K562 (cell line): ENCODE measurements around the gene GCNA. TPM values are rescaled to one million over a fixed set of nuclear protein-coding genes. Genes with fewer than 3 reads are reported as not detected.

ENCODE experiments used
- ATAC-seq: fragments of 200-7000 bp; cut with Tn5 transposase; 3 replicates; pipeline ENCODE4 v1.9.1; 2020; ENCODE audit warnings: moderate library complexity
- BruUV-seq: library from RNA; stranded (reverse); fragments of 400-500 nt; replicated peaks from 2 replicates; lab custom pipeline; 2021; lab: Mats Ljungman, UMichigan
- CTCF ChIA-PET: fragments of 300-600 bp; formaldehyde crosslinking; extraction: SDS; loops from one replicate; lab custom pipeline; 2021; ENCODE audit warnings: low intra/inter-chr PET ratio; lab: Yijun Ruan, JAX
- POLR2A ChIA-PET: fragments of 300-600, 350-650 bp; sonication (Branson Sonifier 250); formaldehyde crosslinking; extraction: SDS; loops from one replicate; lab custom pipeline; 2021; ENCODE audit warnings: antibody characterized with exemption, inconsistent platforms; lab: Yijun Ruan, JAX
- DNase-seq, 4 experiments: peaks; one replicate each; pipeline versions ENCODE4 v3.0.0 to v3.0.0-alpha.2; 2011 to 2018; ENCODE audit warnings: low spot score in 3 of 4, mixed read lengths in 3 of 4; ENCODE audit errors: extremely low read depth in 1 of 4
- FAIRE-seq: peaks from 2 replicates; lab custom pipeline; 2011; peaks lifted over from hg19 to GRCh38; lab: Jason Lieb, UNC
- H2AFZ ChIP-seq: 2 replicates; pipeline ENCODE4 v1.6.0; 2011; ENCODE audit warnings: low read depth, low read length, control low read depth, inconsistent platforms
- H3K27ac ChIP-seq: fragments of 200-600 bp; 3 replicates; pipeline ENCODE4 v1.8.0; 2011; ENCODE audit warnings: low read depth, mild to moderate bottlenecking, control low read depth, inconsistent platforms, low read length, moderate library complexity, mixed read lengths; ENCODE audit errors: extremely low read depth
- H3K27me3 ChIP-seq, 2 experiments: fragments of 300-600 bp in 1 of 2; 2 replicates in 1 of 2; 3 replicates in 1 of 2; pipeline versions ENCODE4 v1.6.0 to v1.8.0; 2011; ENCODE audit warnings: inconsistent platforms in 2 of 2, low read length in 2 of 2, mild to moderate bottlenecking in 1 of 2, mixed read lengths in 1 of 2, moderate library complexity in 1 of 2; ENCODE audit not compliant: control insufficient read depth in 2 of 2, insufficient read depth in 2 of 2
- H3K36me3 ChIP-seq: fragments of 300-600 bp; 3 replicates; pipeline ENCODE4 v1.8.0; 2011; ENCODE audit warnings: mild to moderate bottlenecking, low read length, inconsistent platforms; ENCODE audit not compliant: control insufficient read depth, insufficient read depth
- H3K4me1 ChIP-seq, 2 experiments: fragments of 200-600 bp in 1 of 2; replicated peaks in 1 of 2; 2 replicates in 1 of 2; 3 replicates in 1 of 2; pipeline versions ENCODE4 v1.5.1 to v1.8.0; 2011; ENCODE audit warnings: inconsistent platforms in 2 of 2, low read length in 2 of 2, mild to moderate bottlenecking in 1 of 2, mixed read lengths in 1 of 2, moderate library complexity in 1 of 2; ENCODE audit not compliant: control insufficient read depth in 2 of 2, insufficient read depth in 2 of 2
- H3K4me2 ChIP-seq: 2 replicates; pipeline ENCODE4 v1.6.1; 2011; ENCODE audit warnings: low read length, control low read depth, inconsistent platforms, mixed read lengths; ENCODE audit not compliant: insufficient read depth
- H3K4me3 ChIP-seq: fragments of 200-600 bp; sonication (generic), shearing (Covaris generic); 2 replicates; pipeline ENCODE4 v1.5.1; 2016; ENCODE audit warnings: control low read depth, inconsistent platforms
- H3K79me2 ChIP-seq: fragments of 200-600 bp; 3 replicates; pipeline ENCODE4 v1.8.0; 2011; ENCODE audit warnings: low read length, inconsistent platforms; ENCODE audit not compliant: control insufficient read depth, insufficient read depth
- H3K9ac ChIP-seq, 2 experiments: 2 replicates each; pipeline versions ENCODE4 v1.6.0 to v1.6.1; 2011; ENCODE audit warnings: low read depth in 2 of 2, low read length in 2 of 2, control low read depth in 1 of 2, inconsistent platforms in 1 of 2, mild to moderate bottlenecking in 1 of 2, mixed read lengths in 1 of 2; ENCODE audit not compliant: insufficient read depth in 1 of 2
- H3K9me1 ChIP-seq: one replicate; pipeline ENCODE4 v1.6.0; 2011; ENCODE audit warnings: inconsistent platforms, mild to moderate bottlenecking, low read length, moderate library complexity; ENCODE audit not compliant: control insufficient read depth, insufficient read depth
- H3K9me3 ChIP-seq: replicated peaks from 2 replicates; pipeline ENCODE4 v1.5.1; 2011; ENCODE audit warnings: low read depth, low read length, inconsistent platforms; ENCODE audit not compliant: control insufficient read depth, insufficient read depth
- H4K20me1 ChIP-seq: replicated peaks from 2 replicates; pipeline ENCODE4 v1.6.1; 2011; ENCODE audit warnings: low read length, inconsistent platforms, mixed read lengths; ENCODE audit not compliant: control insufficient read depth, insufficient read depth
- CCAR2 ChIP-seq: fragments of 200-400 bp; formaldehyde crosslinking; IDR thresholded peaks from 2 replicates; pipeline ENCODE4 v1.6.1; 2017; ENCODE audit warnings: mild to moderate bottlenecking, low read depth, low read length
- EGR1 ChIP-seq: fragments of 450-650 bp; conservative IDR thresholded peaks from 2 replicates; pipeline ENCODE4 v1.6.1; 2017; ENCODE audit warnings: mild to moderate bottlenecking
- ETV5 ChIP-seq: sonication (generic); formaldehyde crosslinking; IDR thresholded peaks from 2 replicates; pipeline ENCODE4 v1.4.0; 2020; ENCODE audit warnings: low read depth, mild to moderate bottlenecking, missing genetic modification reagents
- MTA3 ChIP-seq: fragments of 450-650 bp; formaldehyde crosslinking; IDR thresholded peaks from 2 replicates; pipeline ENCODE4 v1.6.1; 2017; ENCODE audit warnings: mild to moderate bottlenecking, borderline replicate concordance
- RBM25 ChIP-seq: fragments of 200-400 bp; formaldehyde crosslinking; IDR thresholded peaks from 2 replicates; pipeline ENCODE4 v1.6.1; 2018; ENCODE audit warnings: low read length, low read depth, moderate library complexity; ENCODE audit not compliant: severe bottlenecking
- SREBF1 ChIP-seq: fragments of 150-350 bp; IDR thresholded peaks from 2 replicates; pipeline ENCODE4 v1.6.1; 2014; ENCODE audit warnings: antibody characterized with exemption, low read depth, low read length, borderline replicate concordance
- WGBS: fragments of 100-300 bp; shearing (Covaris generic); methylation state at CpG from one replicate; pipeline ENCODE4 v1.1.6; 2016; ENCODE audit warnings: low coverage, mixed read lengths; ENCODE audit not compliant: insufficient coverage; ENCODE audit errors: missing lambda C conversion rate; 5-methylcytosine and 5-hydroxymethylcytosine counted together
- in situ Hi-C: fragments of 300-500 bp; cut with MboI; formaldehyde crosslinking; loops from 4 replicates; pipeline ENCODE4 v1.15.0; 2018; ENCODE audit warnings: inconsistent platforms, mixed read lengths
- intact Hi-C: fragments of 100-400 bp; cut with micrococcal nuclease; formaldehyde crosslinking; loops from 2 replicates; pipeline ENCODE4 v1.14.2; 2022
- polyA plus RNA-seq, 8 experiments: library from polyadenylated mRNA; depleted of rRNA in 4 of 8; stranded (reverse) in 5 of 8; unstranded in 3 of 8; fragments of >200 nt; fragmentation: Nextera tagmentation in 2 of 8; fragmentation: Illumina TruSeq in 1 of 8; extraction: Ambion mirVana in 2 of 8; extraction: Trizol in 1 of 8; gene quantifications; 2 replicates each; pipeline versions ENCODE4 v1.2.1 to v1.2.3, GENCODE V29; 2011 to 2014; ENCODE audit warnings: inconsistent platforms in 1 of 8, missing spikeins in 1 of 8
- total RNA-seq, 7 experiments: library from RNA; depleted of rRNA in 6 of 7; stranded (reverse); fragments of >200 nt in 6 of 7; fragmentation: Illumina TruSeq in 2 of 7; extraction: Trizol in 2 of 7; gene quantifications; 2 replicates each; pipeline versions ENCODE4 v1.2.1 to v1.2.3, GENCODE V29; 2011 to 2021; ENCODE audit warnings: low replicate concordance in 1 of 7
- TF ChIP-seq, protein P1 (sequence below): fragments of 250-450 bp; sonication (Bioruptor Pico); IDR thresholded peaks from 2 replicates; pipeline ENCODE4 v1.8.0; 2022; ENCODE audit warnings: moderate library complexity, mild to moderate bottlenecking, inconsistent platforms
- TF ChIP-seq, protein P2 (sequence below): fragments of 250-450 bp; sonication (Bioruptor Pico); IDR thresholded peaks from 2 replicates; pipeline ENCODE4 v1.4.0; 2020

Gene GCNA
- total and polyA plus RNA-seq, 9 of the 15 experiments (the other 6 are each of a cell fraction or from before 2014, with no cell fraction given), result 0.27 to 1.5 (median 0.86) TPM

DNA sequence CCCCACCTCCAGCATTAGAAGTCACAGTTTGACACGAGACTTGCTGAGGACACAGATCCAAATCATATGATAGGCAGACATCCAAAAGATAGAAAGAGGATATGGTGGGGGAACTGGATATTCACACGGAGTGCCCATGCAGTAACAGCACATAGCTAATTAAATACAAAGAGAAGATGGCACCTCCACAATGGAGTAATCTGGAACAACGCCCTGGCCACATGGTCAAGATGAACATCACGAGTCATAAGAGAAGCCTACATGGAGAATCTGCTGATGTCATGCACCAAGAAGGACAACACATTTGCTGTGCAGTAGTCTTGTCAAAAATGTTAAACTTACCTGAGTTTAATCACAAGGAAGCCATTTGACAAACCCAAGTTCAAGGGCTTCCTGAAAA, 79.0 kb downstream of the GCNA start (continued):
- no peak for TF ChIP-seq MTA3
- TF ChIP-seq SREBF1, result no peak
- TF ChIP-seq, protein P1, sequence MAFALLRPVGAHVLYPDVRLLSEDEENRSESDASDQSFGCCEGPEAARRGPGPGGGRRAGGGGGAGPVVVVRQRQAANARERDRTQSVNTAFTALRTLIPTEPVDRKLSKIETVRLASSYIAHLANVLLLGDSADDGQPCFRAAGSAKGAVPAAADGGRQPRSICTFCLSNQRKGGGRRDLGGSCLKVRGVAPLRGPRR (CRISPR knock-in tag), result no peak
- no peak for TF ChIP-seq RBM25
- TF ChIP-seq, protein P2, sequence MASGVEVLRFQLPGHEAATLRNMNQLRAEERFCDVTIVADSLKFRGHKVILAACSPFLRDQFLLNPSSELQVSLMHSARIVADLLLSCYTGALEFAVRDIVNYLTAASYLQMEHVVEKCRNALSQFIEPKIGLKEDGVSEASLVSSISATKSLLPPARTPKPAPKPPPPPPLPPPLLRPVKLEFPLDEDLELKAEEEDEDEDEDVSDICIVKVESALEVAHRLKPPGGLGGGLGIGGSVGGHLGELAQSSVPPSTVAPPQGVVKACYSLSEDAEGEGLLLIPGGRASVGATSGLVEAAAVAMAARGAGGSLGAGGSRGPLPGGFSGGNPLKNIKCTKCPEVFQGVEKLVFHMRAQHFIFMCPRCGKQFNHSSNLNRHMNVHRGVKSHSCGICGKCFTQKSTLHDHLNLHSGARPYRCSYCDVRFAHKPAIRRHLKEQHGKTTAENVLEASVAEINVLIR (CRISPR knock-in tag), result no peak
- no peak for TF ChIP-seq ETV5 (CRISPR knock-in tag)

DNA sequence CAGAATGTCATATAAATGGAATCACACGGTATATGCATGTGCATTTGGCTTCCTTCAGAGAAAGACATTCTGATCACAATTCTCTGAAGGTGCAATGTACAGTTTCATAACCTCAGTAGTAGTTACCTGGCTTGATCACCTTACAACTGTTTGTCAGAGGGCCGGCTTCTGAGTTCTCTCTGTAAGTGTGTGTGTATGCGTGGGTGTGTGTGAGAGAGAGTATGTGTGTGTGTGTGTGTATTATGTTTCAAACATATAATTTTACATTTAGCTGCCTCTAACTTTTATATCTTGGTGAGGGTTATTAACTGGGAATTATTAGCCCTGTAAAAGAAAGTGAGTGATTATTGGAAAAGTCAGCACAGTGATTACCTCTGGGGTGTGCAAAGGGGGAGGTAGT, 81.1 kb downstream of the GCNA start:
- TF ChIP-seq EGR1 (peak; percentile 51), CCAR2 (no peak)
- in situ Hi-C loops (loop anchor here (25.0 kb wide), 1 partner anchor 203 kb away; no protein-coding TSS in a partner anchor), intact Hi-C loops (no loop called here)
- H4K20me1 ChIP-seq, result no peaks in the 10 kb centered on the region
- H3K9ac ChIP-seq, result no peak overlapping the region
- POLR2A ChIA-PET, result no interaction called here
- DNase-seq, result no peak
- no peak overlapping the region for H3K4me2 ChIP-seq
- no peaks in the 10 kb centered on the region; the same call in 1 of the 2 replicates for H3K9me3 ChIP-seq
- BruUV-seq, result no TSS peak
- H3K36me3 ChIP-seq, result no peaks in the 10 kb centered on the region
- H3K4me3 ChIP-seq, result no peak overlapping the region
- WGBS, result 0% methylated on average over 3 of the region's 3 CpGs
- peaks cover 10 to 32% of the 10 kb centered on the region in 2 experiments; a peak in 4 of 5 replicates for H3K27me3 ChIP-seq
- H2AFZ ChIP-seq, result no peak overlapping the region
- no peak for FAIRE-seq
- no peak for ATAC-seq
- no peaks in the 10 kb centered on the region for H3K79me2 ChIP-seq
- no peaks in the 10 kb centered on the region; a peak in 2 of 5 replicates for H3K4me1 ChIP-seq
- H3K9me1 ChIP-seq, result no peaks in the 10 kb centered on the region
- no peak overlapping the region for H3K27ac ChIP-seq
- CTCF ChIA-PET, result no interaction called here
